GM18867 (cell line): ENCODE results near the gene TFE3.

Experiments used
- ATAC-seq: cut with Tn5 transposase; IDR thresholded peaks from one replicate; pipeline ENCODE4 v1.9.1; 2021; ENCODE audit warnings: mild to moderate bottlenecking, moderate library complexity; ENCODE audit not compliant: unreplicated experiment

TFE3 gene

GRCh38 chrX:49061916-49062315 lies 18.8 kb upstream of the TFE3 start:
- ATAC-seq = no peak

DNA sequence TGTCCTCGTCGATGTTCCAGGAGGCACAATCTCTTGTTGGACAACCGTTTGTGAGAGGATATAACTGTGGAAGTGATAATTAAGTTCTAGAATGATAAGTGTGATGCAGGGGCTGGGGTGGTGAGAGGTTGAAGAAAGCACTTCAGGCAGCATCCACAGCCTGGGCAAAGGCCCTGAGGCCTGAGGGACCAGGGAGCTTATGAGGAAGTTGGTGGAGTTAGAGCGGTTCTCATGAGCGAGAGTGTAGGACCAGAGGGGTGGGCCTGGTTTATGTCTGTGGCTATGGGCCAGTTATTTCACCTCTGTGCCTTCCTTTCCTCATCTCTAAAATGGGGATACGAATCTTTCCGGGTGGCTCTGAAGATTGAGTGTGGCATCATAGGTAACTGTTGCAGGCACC lies 18.3 kb upstream of the TFE3 start:
- no peak for ATAC-seq

DNA sequence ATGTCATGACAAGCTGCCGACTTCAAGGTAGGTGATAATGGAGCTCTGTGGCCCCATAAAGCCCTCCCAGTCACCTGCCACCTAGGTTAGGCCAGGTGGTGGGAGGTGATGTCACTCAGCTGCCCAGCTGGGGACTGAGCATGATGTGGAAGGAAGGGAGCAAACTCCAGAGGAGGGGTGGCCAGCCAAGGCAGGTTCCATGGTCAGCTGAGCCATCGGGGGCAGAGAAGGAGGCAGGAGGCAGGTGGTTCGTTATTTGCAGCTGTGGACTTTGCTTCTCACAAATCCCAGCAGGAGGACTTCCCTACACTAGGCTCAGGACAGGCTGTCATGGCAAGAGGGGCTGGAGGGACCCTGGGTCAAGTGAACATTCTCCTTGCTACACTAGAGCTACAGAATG lies 17.8 kb upstream of the TFE3 start:
- ATAC-seq = no peak

GRCh38 chrX:49059681-49060085 lies 16.5 kb upstream of the TFE3 start:
- ATAC-seq = no peak

GRCh38 chrX:49059201-49059600 lies 16.0 kb upstream of the TFE3 start:
- no peak for ATAC-seq

DNA sequence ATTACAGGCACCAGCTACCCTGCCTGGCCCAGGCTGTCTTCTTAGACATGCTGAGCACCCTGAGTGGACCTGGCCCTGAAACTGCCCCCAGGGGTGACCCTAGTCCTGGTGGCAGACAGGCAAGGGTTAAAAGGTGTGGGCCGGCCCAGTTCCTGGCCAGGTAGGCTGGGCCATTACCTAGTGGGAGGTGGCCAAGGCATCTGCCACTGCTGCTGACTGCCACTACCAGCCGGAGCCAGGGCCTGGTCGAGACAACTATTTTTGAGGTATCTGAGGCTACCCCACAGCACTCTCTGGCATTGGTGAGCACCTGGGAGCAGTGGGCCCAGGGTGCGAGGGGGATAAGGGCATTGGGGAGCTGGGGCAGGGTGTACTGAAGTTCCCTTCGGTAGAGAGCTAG lies 15.6 kb upstream of the TFE3 start, which contains the start of gene CCDC120:
CCDC120 (plus strand) TSS at position 206 of the 400 bp plus-strand sequence. CDS start 3,043 bp downstream, outside the sequence.
- ATAC-seq = no peak

GRCh38 chrX:49054073-49054762 lies 11.1 kb upstream of the TFE3 start:
- ATAC-seq = no peak

GRCh38 chrX:49053223-49054072 lies 10.3 kb upstream of the TFE3 start:
- ATAC-seq = peak; percentile 58

DNA sequence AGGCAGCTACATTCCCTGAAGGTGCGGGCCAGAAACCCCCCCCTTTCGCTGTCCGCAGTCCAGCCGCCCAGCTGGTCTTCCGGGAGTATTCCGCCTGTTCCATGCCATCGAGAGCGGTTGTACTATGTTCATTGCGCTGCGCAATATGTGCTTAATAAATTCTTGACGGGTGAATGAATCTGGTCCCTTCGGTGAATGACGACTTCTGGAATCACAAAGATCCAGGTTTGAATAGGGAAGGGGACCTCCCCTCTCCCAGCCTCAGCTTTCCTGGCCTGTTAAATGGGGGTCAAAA lies 777 bp upstream of the TFE3 start:
- no peak for ATAC-seq

DNA sequence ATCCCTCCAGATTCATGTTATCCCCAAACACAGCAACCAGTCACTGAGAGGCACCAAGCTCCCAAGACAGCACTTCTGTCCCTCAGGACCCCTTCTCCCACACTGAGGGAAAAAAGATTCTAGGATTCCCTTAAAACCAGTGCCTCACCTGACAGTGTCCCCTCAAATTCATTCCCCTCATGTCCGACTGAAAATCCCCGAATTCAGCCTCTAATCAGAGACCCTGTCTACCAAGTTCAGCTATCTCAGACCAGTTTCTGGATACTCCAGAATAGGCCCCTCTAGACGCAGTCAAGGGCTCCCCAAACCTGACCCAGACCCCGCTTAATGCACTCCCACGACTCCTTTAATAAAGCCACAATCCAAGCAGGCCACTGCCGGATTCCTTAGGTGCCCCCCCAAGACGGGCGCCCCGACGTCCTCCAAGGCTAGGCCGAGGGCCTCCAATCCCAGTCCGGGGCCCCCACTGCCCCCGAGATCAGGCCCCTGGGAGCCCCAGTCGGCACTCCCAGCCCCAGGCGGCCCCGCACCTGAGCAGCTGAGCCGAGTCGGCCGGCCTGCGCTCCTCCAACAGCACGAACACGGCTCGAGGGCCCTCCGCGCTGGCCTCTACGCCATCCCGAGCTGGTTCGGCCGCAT lies 457 bp downstream of the TFE3 start:
- ATAC-seq = no peak

- no peak for ATAC-seq
Observed at GRCh38 chrX:49041744-49042580, 1.2 kb downstream of the TFE3 start.

- no peak for ATAC-seq
Observed at GRCh38 chrX:49040376-49040955, 2.7 kb downstream of the TFE3 start.

- no peak for ATAC-seq
Observed at GRCh38 chrX:49039598-49040375, 3.4 kb downstream of the TFE3 start.

- no peak for ATAC-seq
Observed at GRCh38 chrX:49037883-49038475, 5.2 kb downstream of the TFE3 start.

DNA sequence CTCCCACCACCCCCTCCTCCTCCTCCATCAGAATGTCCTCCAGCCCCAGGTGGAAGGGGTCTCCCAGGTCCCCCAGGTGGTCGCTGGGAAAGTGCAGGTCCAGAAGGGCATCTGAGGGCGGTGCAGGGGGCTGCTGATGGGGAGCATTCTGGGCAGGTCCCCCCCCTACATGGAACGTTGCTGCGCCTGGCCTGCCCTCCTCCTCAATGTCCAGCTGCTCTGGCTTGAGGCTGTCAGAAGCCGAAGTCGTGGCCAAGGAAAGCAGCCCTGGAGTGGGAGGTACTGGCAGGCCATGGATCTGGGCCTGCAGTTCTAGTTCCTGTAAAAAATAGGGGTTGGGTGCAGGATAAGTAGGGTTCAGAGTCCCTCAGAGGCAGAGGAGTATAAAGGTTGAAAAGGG lies 12.9 kb downstream of the TFE3 start:
- no peak for ATAC-seq

DNA sequence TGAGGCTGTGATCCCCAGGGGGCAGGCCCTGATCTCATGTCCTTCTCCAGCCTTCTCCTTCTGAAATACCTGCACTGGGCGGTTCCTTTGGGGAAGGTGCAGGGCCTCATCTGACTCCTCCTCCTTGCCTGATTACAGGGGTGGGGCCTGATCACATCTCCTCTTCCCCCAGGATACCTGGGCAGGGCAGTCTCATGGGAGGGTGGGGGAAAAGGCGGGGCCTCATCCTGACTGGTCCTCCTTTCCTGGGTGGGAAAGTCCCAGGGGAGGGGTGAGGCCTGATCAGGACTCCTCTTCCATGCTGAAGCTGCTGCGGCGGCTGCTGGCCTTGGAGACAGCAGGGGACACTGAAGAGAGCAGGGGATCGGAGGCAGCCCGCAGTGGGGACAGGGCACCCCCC lies 13.3 kb downstream of the TFE3 start:
- no peak for ATAC-seq

- no peak for ATAC-seq
Observed at GRCh38 chrX:49019599-49020249, 23.4 kb downstream of the TFE3 start.

- ATAC-seq = no peak
Observed at GRCh38 chrX:49019050-49019449, 24.1 kb downstream of the TFE3 start.

GRCh38 chrX:49003696-49004095 lies 39.5 kb downstream of the TFE3 start:
- no peak for ATAC-seq
